GM04503 (cell line): Measurements from ENCODE around the gene DGAT2.
"Not testable (repeated sequence)": the region's sequence is repeated elsewhere in the genome, so short reads cannot be mapped to it uniquely, and the experiment has no call there.

Source experiments
- DNase-seq: peaks from one replicate; pipeline ENCODE4 v3.0.0-alpha.2; 2012; ENCODE audit warnings: low read depth

The DGAT2 gene, protein sequence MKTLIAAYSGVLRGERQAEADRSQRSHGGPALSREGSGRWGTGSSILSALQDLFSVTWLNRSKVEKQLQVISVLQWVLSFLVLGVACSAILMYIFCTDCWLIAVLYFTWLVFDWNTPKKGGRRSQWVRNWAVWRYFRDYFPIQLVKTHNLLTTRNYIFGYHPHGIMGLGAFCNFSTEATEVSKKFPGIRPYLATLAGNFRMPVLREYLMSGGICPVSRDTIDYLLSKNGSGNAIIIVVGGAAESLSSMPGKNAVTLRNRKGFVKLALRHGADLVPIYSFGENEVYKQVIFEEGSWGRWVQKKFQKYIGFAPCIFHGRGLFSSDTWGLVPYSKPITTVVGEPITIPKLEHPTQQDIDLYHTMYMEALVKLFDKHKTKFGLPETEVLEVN

DNA sequence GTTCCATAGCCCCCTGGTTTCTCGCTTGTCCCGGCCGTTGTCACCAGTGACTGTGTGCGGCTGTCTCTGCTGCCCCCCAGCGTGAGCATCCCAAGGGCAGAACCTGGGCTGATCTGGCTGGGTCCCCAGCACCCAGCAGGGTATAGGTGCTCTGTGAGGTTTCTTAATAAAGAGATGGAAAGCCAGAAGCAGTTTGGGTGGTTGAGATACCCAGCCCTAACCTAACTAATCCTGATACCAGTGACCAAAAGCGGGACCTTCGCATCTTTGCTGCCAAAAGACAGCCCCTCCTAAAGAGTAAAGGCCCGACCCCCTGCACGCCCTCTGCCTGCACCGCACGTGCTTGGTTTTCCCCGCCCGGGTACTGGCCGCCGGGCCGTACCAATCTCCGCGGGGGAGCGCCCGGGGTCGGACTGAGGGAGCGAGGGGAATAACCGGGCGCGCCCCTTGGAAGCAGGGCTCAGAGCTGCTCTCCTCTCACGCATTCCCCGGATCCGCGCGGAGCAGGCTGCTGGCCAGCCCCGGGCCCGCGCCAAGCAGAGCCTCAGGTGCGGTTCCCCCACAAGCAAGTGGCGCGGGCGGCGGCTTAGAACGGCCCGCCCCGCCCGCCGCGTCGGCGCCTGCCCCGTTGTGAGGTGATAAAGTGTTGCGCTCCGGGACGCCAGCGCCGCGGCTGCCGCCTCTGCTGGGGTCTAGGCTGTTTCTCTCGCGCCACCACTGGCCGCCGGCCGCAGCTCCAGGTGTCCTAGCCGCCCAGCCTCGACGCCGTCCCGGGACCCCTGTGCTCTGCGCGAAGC lies at the start of gene DGAT2:
Gene DGAT2 (plus strand): TSS at position 667 of the 797 bp plus-strand sequence. CDS start 214 bp downstream, outside the sequence.
- no peak for DNase-seq

- no peak for DNase-seq
Measured at GRCh38 chr11:75719340-75720239, 49.0 kb upstream of the DGAT2 start.

- no peak for DNase-seq
Measured at GRCh38 chr11:75720639-75721038, 47.9 kb upstream of the DGAT2 start.

- DNase-seq, result no peak
Measured at GRCh38 chr11:75721852-75722668, 46.5 kb upstream of the DGAT2 start.

DNA sequence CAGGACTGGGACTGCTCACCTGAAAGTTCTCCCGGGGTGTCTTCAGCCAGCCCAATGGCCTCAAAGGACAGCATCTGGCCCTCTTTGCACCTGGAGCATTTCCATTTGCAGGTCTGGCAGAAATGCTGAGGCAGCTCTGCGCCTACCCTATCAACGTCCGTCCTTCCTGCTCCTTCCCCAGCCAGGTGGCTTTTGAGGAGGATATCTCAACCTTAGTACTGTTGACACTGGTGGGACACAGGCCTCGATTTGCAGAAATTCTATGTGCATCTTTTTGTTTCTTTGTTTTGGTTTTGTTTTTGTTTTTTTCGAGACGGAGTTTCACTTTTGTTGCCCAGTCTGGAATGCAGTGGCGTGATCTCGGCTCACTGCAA lies 45.9 kb upstream of the DGAT2 start:
- DNase-seq, result no peak

DNA sequence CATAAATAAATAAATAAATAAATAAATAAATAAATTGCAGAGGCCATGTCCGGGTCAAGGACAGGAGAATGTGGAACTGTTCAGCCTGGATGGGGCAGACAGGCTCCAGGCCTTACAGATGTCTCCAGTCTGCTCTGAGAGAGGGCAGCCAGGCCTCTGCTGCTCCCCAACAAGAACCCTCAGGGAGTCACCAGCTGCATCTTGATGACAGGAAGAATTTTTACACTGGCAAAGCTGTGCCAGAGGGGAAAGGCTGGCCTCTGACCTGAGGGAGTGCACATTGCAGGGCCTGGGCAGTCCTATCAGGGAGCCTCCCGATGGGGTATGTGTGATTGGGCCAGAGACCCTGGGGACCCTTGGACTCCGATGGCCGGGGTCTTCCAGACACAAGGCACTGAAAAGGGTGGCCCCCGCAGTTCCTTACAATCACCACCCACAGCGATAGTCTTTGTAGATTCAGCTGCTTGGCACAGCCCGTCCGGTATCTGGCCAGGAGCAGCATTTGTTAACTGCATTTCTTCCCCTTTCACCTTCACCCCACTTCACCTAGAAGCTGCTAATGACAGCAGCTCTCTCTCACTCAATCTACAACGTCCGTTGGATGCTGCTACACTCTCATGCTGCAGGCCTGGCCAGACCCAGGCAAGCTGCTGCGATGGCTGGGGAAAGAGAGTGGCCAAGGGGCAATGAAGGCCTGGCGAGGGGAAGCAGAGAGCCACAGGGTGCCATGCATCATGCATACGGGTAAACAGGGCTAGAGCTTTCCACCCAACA lies 42.8 kb upstream of the DGAT2 start:
- no peak for DNase-seq

- DNase-seq, result no peak
Measured at GRCh38 chr11:75728992-75729391, 39.6 kb upstream of the DGAT2 start.

DNA sequence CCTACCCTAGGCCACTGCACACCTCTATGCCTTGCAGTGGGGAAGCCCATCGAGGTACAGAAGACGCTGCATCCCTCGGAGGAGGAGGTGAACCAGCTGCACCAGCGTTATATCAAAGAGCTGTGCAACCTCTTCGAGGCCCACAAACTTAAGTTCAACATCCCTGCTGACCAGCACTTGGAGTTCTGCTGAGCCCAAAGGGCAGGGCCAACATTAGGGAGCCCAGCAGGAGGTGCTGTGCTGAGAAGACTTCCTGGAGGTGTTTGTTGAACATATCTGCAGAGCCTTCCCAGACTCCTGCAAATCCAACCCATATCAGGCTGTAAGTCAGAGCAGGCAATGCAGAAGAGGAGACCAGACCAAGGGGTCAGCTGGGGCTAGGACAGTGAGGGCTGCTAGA lies 37.5 kb upstream of the DGAT2 start:
- DNase-seq, result no peak

DNA sequence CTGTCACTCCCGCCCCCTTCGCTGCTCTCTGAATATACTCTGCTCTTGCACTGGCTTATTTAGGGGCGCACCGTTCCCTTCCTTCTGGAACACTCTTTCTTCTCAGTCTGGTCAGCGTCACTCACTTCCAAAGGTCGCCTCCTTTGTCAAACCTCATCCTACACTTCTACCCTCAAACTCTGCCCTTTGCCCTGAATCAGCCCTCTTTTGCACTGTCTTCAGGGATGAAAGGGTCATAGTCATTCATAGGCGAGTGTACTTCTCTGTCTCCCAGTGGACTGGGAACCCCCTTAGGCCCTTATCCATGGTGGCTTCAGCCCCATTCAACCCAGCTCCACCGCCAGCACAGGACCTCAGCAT lies 35.5 kb upstream of the DGAT2 start:
- no peak for DNase-seq

DNA sequence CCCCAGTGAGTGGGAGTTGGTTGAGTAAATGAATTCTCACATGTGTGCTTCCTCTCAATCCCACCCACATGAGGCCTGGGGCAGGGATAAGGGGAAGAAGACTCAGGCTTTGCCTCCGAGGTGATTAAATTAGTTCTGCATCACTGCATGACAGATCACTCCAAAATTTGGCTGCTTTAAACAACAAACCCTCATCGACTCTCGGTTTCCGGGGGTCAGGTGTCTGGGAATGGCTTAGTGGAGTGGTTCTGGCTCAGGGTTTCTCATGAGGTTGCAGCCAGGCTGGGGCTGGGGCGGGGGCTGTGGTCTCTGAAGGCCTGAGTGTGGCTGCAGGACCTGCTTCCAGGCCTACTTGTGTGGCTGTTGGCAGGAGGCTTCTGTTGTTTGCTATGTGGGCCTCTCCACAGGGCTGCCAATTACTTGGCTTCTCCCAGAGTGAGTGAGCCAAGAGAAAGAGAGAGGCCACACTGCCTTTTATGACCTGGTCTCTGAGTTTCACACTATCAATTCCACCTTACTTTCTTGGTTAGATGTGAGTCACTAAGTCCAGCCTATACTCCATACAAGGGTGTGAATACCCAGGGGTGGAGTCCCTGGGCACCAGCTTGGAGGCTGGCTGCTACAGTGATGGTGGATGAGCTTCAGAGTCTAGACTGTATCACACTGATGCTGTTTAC lies 35.0 kb upstream of the DGAT2 start:
- DNase-seq, result peak; percentile 27

GRCh38 chr11:75734491-75735180 lies 33.9 kb upstream of the DGAT2 start:
- no peak for DNase-seq

- no peak for DNase-seq
Measured at GRCh38 chr11:75735181-75735845, 33.3 kb upstream of the DGAT2 start.

- DNase-seq, result no peak
Measured at GRCh38 chr11:75737314-75737713, 31.3 kb upstream of the DGAT2 start.

- no peak for DNase-seq
Measured at GRCh38 chr11:75740681-75741080, 27.9 kb upstream of the DGAT2 start.

GRCh38 chr11:75743159-75743558 lies 25.4 kb upstream of the DGAT2 start:
- not testable (repeated sequence) for DNase-seq

GRCh38 chr11:75743711-75744563 lies 24.6 kb upstream of the DGAT2 start:
- DNase-seq, result no peak

DNA sequence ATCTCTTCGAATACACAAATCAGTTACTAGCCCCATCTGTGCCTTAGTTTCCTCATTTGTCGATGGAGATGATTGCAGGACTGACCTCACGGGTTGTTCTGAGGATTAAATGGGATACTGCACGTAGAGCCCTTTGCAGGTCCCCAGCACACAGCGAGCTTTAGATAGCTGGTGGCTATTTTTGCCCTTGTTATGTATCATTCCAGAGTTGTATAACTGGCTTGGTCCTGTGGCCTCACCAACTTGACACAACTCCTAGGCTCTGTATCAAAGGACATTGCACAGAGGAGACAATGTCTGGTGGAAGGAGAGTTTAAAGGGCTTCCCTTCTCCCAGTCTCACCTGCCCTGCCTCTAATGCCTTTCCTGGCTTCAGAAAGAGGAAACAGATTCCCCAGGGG lies 22.8 kb upstream of the DGAT2 start:
- DNase-seq, result no peak

DNA sequence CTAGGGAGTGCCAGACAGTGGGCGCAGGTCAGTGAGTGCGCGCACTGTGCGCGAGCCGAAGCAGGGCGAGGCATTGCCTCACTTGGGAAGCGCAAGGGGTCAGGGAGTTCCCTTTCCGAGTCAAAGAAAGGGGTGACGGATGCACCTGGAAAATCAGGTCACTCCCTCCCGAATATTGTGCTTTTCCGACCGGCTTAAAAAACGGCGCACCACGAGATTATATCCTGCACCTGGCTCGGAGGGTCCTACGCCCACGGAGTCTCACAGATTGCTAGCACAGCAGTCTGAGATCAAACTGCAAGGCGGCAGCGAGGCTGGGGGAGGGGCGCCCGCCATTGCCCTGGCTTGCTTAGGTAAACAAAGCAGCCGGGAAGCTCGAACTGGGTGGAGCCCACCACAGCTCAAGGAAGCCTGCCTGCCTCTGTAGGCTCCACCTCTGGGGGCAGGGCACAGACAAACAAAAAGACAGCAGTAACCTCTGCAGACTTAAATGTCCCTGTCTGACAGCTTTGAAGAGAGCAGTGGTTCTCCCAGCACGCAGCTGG lies 19.8 kb upstream of the DGAT2 start:
- not testable (repeated sequence) for DNase-seq
